Measurements from ENCODE around the gene GAST. TPM values are rescaled to one million over a fixed set of nuclear protein-coding genes. Genes with fewer than 3 reads are reported as not detected.
A peak's percentile ranks its signal among the peaks of the same experiment; 100 is the strongest.

Gene GAST
- total and polyA plus RNA-seq, 9 of the 15 experiments (the other 6 are each of a cell fraction or from before 2014, with no cell fraction given): not detected

GRCh38 chr17:41666708-41667279, 45.3 kb upstream of the GAST start (continued):
- TF ChIP-seq, protein P1, sequence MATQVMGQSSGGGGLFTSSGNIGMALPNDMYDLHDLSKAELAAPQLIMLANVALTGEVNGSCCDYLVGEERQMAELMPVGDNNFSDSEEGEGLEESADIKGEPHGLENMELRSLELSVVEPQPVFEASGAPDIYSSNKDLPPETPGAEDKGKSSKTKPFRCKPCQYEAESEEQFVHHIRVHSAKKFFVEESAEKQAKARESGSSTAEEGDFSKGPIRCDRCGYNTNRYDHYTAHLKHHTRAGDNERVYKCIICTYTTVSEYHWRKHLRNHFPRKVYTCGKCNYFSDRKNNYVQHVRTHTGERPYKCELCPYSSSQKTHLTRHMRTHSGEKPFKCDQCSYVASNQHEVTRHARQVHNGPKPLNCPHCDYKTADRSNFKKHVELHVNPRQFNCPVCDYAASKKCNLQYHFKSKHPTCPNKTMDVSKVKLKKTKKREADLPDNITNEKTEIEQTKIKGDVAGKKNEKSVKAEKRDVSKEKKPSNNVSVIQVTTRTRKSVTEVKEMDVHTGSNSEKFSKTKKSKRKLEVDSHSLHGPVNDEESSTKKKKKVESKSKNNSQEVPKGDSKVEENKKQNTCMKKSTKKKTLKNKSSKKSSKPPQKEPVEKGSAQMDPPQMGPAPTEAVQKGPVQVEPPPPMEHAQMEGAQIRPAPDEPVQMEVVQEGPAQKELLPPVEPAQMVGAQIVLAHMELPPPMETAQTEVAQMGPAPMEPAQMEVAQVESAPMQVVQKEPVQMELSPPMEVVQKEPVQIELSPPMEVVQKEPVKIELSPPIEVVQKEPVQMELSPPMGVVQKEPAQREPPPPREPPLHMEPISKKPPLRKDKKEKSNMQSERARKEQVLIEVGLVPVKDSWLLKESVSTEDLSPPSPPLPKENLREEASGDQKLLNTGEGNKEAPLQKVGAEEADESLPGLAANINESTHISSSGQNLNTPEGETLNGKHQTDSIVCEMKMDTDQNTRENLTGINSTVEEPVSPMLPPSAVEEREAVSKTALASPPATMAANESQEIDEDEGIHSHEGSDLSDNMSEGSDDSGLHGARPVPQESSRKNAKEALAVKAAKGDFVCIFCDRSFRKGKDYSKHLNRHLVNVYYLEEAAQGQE (IDR thresholded peaks at IDR 0.05; ENCODE audit: borderline replicate concordance): peak; percentile 75
- TF ChIP-seq, protein P1 (CRISPR knock-in tag; IDR thresholded peaks at IDR 0.05; ENCODE audit: low read depth): no peak
- TF ChIP-seq NR2C1 (IDR thresholded peaks at IDR 0.05) (peak; percentile 31; the same call in 1 of the 2 replicates), NR2C1 (tag; IDR thresholded peaks at IDR 0.05) (0 out of 2 replicates have a peak, but pooled peaks have one; percentile 14), NFYB (IDR thresholded peaks at IDR 0.05; ENCODE audit: extremely low read depth, insufficient read length) (no peak), NFXL1 (CRISPR knock-in tag; IDR thresholded peaks at IDR 0.05) (no peak), GATAD2A (IDR thresholded peaks at IDR 0.05) (0 out of 2 replicates have a peak, but pooled peaks have one; percentile 32), CREB1 (IDR thresholded peaks at IDR 0.05) (0 out of 2 replicates have a peak, but pooled peaks have one; percentile 18), CREB1 (CRISPR knock-in tag; IDR thresholded peaks at IDR 0.05) (no peak), FUS (optimal IDR thresholded peaks at IDR 0.05; ENCODE audit: low read depth, low read length) (no peak), VEZF1 (CRISPR knock-in tag; IDR thresholded peaks at IDR 0.05) (peak; percentile 64), MECOM (CRISPR knock-in tag; IDR thresholded peaks at IDR 0.05) (no peak), ZNF507 (tag; conservative IDR thresholded peaks at IDR 0.05) (no peak), RBFOX2 (IDR thresholded peaks at IDR 0.05; ENCODE audit: low read depth, low read length) (peak; percentile 75), CHAMP1 (IDR thresholded peaks at IDR 0.05) (no peak), NRF1 (conservative IDR thresholded peaks at IDR 0.05 in 1 of 2, IDR thresholded peaks at IDR 0.05 in 1 of 2) (no peak), PTTG1 (tag; IDR thresholded peaks at IDR 0.05; ENCODE audit: low read depth) (no peak), NR4A1 (CRISPR knock-in tag; IDR thresholded peaks at IDR 0.05) (no peak), NR4A1 (tag; IDR thresholded peaks at IDR 0.05) (no peak)
